Upper lobe of left lung (tissue), 4 donors: ENCODE results near the gene XXYLT1.

ENCODE experiments used
- CTCF ChIP-seq, 6 experiments: fragments of 450-650 bp in 4 of 6; fragments of 200-600 bp in 2 of 6; sonication (generic) in 2 of 6; IDR thresholded peaks; one replicate each; pipeline ENCODE4 v1.5.1; 2016 to 2019; ENCODE audit warnings: antibody characterized with exemption in 6 of 6
- POLR2A ChIP-seq, 4 donors: fragments of 450-650 bp; IDR thresholded peaks; one replicate each; pipeline ENCODE4 v1.5.1; 2016 to 2017; ENCODE audit warnings: antibody characterized with exemption in 4 of 4, mild to moderate bottlenecking in 2 of 4
- POLR2AphosphoS5 ChIP-seq, 2 donors: sonication (generic); formaldehyde crosslinking; IDR thresholded peaks; one replicate each; pipeline ENCODE4 v1.5.1; 2017; ENCODE audit warnings: antibody characterized with exemption in 2 of 2

GRCh38 chr3:195263193-195263924 is 7.6 kb downstream of the XXYLT1 start:
- no peak for TF ChIP-seq POLR2A (IDR thresholded peaks at IDR 0.05)
- no peak for TF ChIP-seq CTCF (IDR thresholded peaks at IDR 0.05)
- TF ChIP-seq POLR2AphosphoS5 (IDR thresholded peaks at IDR 0.05), result no peak
